A549 treated with ZK216348 at 1 μM for 4 hours (cell line): ENCODE measurements around the gene PSME3IP1. TPM values are rescaled to one million over a fixed set of nuclear protein-coding genes. Genes with fewer than 3 reads are reported as not detected.

Source experiments
- total RNA-seq: library from RNA; stranded (reverse); fragments of 200-300 nt; extraction: Qiagen RNA extraction; gene quantifications from 5 replicates; pipeline ENCODE4 v1.2.3, GENCODE V29; 2022; ENCODE audit warnings: low read depth

The PSME3IP1 gene
- 90.0 to 158 TPM (median 91.0 TPM) in 5 replicates for total RNA-seq

GRCh38 chr16:57185945-57186871 lies at the start of gene PSME3IP1, which contains the start of gene RSPRY1:
TSS of gene PSME3IP1 (minus strand) at chr16:57186039. CDS start at chr16:57173854, 12,185 bp downstream.
TSS of gene RSPRY1 (plus strand) at chr16:57186329. CDS start at chr16:57204659, 18,330 bp downstream.

Other genes with a start within 250 kb of the PSME3IP1 start
- gene CETP, start 224.1 kb downstream of the PSME3IP1 start, total RNA-seq: not detected in 5 replicates
- 3.7 to 5.7 TPM (median 4.9 TPM) in 5 replicates for gene NLRC5, start 196.5 kb downstream of the PSME3IP1 start, total RNA-seq
- 35.2 to 46.4 TPM (median 42.1 TPM) in 5 replicates for gene CPNE2, start 93.5 kb downstream of the PSME3IP1 start, total RNA-seq
- gene RSPRY1, start 290 bp upstream of the PSME3IP1 start, total RNA-seq: 26.6 to 35.0 TPM (median 31.3 TPM) in 5 replicates
- gene ARL2BP, start 59.2 kb upstream of the PSME3IP1 start, total RNA-seq: 58.4 to 77.6 TPM (median 74.6 TPM) in 5 replicates
- gene PLLP, start 98.6 kb upstream of the PSME3IP1 start, total RNA-seq: 1.0 to 1.6 TPM (median 1.1 TPM) in 5 replicates
- gene CCL22, start 172.7 kb upstream of the PSME3IP1 start, total RNA-seq: 0.05 TPM in 2 of 5 replicates, not detected in the others
- 0.07 to 0.19 TPM (median 0.12 TPM) in 4 of 5 replicates, not detected in the other for gene CX3CL1, start 186.5 kb upstream of the PSME3IP1 start, total RNA-seq
- gene CCL17, start 218.7 kb upstream of the PSME3IP1 start, total RNA-seq: not detected in 5 replicates